Nephron (organoid): ENCODE measurements around the gene CELF2.
A peak's percentile ranks its signal among the peaks of the same experiment; 100 is the strongest.

Experiments
- H3K27ac Mint-ChIP-seq, 3 experiments: 2 replicates each; pipeline ENCODE4 v1.8.0; 2020; ENCODE audit warnings: mixed read lengths in 3 of 3, mild to moderate bottlenecking in 2 of 3, moderate library complexity in 1 of 3
- H3K27me3 Mint-ChIP-seq: 2 replicates; pipeline ENCODE4 v1.8.0; 2021; ENCODE audit warnings: low read depth, mild to moderate bottlenecking, moderate library complexity, mixed read lengths
- H3K36me3 Mint-ChIP-seq: 2 replicates; pipeline ENCODE4 v1.8.0; 2020; ENCODE audit warnings: low read depth, mixed read lengths
- H3K4me1 Mint-ChIP-seq: 2 replicates; pipeline ENCODE4 v1.8.0; 2020; ENCODE audit warnings: mixed read lengths
- H3K4me3 Mint-ChIP-seq, 3 experiments: 2 replicates each; pipeline ENCODE4 v1.8.0; 2020; ENCODE audit warnings: mild to moderate bottlenecking in 3 of 3, mixed read lengths in 3 of 3, moderate library complexity in 2 of 3
- H3K9me3 Mint-ChIP-seq: 2 replicates; pipeline ENCODE4 v1.8.0; 2020; ENCODE audit warnings: mixed read lengths
- TF ChIP-seq, protein P1 (sequence below), 3 experiments: fragments of 200-600 bp; sonication (generic); IDR thresholded peaks; one replicate each; pipeline ENCODE4 v1.5.0; 2021; ENCODE audit warnings: antibody characterized with exemption in 3 of 3; ENCODE audit not compliant: unreplicated experiment in 3 of 3

The CELF2 gene

DNA sequence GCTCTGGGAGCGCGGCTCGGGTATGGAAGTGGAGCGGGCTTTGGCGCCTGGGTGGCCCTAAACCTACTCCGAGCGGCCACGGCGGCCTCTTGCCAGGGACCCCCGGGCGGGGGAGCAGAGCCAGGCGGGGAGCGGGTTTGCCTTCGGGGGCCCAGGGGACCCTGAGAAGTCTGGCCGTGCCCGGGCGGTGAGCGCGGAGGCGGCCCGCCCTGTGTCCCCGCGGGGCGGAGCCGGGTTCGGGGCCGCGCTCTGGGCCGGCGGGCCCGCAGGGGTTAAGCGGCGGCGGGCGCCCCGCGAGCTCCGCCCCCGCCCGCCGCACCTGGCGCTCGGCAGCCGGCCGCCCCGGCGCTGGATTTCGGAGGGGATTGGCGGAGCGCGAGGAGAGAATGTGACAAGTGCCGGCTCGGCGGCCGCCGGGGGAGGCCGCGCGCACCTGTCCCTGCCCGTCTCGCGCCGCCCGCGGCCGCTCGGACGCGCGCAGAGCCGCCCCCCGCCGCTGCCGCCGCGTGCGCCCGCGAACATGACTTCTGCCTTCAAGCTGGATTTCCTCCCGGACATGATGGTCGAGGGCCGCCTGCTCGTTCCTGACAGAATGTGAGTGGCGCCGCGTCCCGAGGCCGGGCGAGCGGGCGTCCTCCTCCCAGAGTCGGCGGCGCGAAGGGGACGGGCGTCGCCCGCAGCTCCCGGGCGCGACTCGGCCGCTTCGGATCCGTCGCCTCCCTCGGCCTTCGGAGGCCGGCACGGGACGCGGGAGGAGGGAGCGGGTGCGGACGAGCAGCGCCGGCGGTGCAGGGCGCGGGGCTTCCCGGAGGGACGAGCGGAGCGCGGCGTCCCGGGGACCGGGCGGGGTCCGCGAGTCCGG, at the start of gene CELF2:
TSS of gene CELF2 (plus strand) at position 303 of the 862 bp plus-strand sequence. CDS start at position 521, 218 bp downstream.
- peak within 1 kb of the TSS; percentile 83 to 91 (median 86) for H3K4me3 Mint-ChIP-seq
- peak within 1 kb of the TSS; percentile 69 to 74 (median 73) for H3K27ac Mint-ChIP-seq
- peaks cover 34% of the 10 kb centered on the region for H3K4me1 Mint-ChIP-seq
- H3K36me3 Mint-ChIP-seq = no peaks in the 10 kb centered on the region
- TF ChIP-seq, protein P1, sequence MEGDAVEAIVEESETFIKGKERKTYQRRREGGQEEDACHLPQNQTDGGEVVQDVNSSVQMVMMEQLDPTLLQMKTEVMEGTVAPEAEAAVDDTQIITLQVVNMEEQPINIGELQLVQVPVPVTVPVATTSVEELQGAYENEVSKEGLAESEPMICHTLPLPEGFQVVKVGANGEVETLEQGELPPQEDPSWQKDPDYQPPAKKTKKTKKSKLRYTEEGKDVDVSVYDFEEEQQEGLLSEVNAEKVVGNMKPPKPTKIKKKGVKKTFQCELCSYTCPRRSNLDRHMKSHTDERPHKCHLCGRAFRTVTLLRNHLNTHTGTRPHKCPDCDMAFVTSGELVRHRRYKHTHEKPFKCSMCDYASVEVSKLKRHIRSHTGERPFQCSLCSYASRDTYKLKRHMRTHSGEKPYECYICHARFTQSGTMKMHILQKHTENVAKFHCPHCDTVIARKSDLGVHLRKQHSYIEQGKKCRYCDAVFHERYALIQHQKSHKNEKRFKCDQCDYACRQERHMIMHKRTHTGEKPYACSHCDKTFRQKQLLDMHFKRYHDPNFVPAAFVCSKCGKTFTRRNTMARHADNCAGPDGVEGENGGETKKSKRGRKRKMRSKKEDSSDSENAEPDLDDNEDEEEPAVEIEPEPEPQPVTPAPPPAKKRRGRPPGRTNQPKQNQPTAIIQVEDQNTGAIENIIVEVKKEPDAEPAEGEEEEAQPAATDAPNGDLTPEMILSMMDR (IDR thresholded peaks at IDR 0.05; ENCODE audit: unreplicated experiment in 3 of 3) = no peak
- peaks cover 62% of the 10 kb centered on the region for H3K27me3 Mint-ChIP-seq
- no peaks in the 10 kb centered on the region for H3K9me3 Mint-ChIP-seq

DNA sequence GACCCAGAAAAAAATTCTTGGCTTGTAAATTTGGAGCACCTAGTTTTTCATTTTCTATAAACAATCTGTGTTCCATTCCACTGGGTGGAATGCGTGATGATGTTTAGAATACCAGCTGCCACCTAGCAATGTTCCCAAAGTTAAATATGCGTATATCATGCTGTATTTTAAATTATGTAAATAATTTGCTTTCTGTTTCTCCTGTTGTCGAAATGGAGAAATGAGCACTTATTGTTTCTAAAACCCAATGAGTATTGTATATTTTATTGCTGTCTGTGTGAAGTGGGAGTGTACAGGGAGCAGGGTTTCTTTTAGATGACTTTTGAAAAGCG, 49.4 kb upstream of the CELF2 start:
- peaks cover 7% of the 10 kb centered on the region for H3K27me3 Mint-ChIP-seq
- H3K9me3 Mint-ChIP-seq = no peaks in the 10 kb centered on the region
- TF ChIP-seq, protein P1 (IDR thresholded peaks at IDR 0.05; ENCODE audit: unreplicated experiment in 3 of 3) = no peak
- no peak overlapping the region for H3K4me3 Mint-ChIP-seq
- H3K27ac Mint-ChIP-seq = peak overlapping the region in 1 of 3 experiments; percentile 82
- peaks cover 33% of the 10 kb centered on the region for H3K4me1 Mint-ChIP-seq
- no peaks in the 10 kb centered on the region for H3K36me3 Mint-ChIP-seq

DNA sequence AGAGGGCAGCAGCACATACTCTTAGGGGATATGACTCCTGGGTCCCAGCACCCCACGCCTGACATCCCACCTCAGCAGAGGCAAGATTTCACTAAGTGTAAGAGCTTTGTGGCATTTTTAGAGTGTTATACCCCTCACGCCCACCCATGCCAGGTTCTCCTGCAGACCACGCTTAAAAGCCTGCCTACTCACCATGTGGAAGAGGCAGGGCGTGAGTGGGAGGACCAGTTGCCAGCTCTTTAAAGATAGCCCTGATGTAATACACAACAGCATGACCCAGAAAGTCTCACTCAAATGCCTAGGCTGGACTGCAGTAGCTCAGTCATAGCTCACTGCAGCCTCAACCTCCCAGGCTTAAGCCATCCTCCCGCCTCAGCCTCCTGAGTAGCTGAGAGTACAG, 44.4 kb upstream of the CELF2 start:
- Mint-ChIP-seq H3K9me3 (peaks cover 4% of the 10 kb centered on the region), H3K27me3 (peaks cover 16% of the 10 kb centered on the region), H3K4me3 (no peak overlapping the region), H3K27ac (no peak overlapping the region), H3K36me3 (no peaks in the 10 kb centered on the region), H3K4me1 (peaks cover 7% of the 10 kb centered on the region)
- TF ChIP-seq, protein P1 (IDR thresholded peaks at IDR 0.05; ENCODE audit: unreplicated experiment in 3 of 3) = no peak

DNA sequence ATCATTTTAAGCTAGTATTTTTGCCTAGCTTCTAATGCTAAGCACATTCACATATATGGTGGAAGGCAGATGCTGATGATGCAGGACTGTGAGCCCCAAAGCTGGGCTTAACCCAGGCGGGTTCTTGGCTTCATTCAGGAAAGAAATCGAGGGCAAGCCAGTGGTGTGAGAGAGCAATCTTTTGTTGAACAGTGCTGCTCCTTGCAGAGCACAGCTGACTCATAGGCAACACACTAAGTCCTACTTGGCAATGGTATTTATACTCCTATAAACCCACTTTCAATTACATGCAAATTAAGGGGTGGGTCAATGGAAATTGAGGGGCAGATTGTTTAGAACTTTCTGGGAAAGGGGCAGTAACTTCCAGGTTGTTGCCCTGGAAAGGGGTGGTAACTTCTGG, 42.0 kb upstream of the CELF2 start:
- TF ChIP-seq, protein P1 (IDR thresholded peaks at IDR 0.05; ENCODE audit: unreplicated experiment in 3 of 3) = no peak
- Mint-ChIP-seq H3K27me3 (peaks cover 16% of the 10 kb centered on the region), H3K9me3 (peaks cover 4% of the 10 kb centered on the region), H3K4me3 (no peak overlapping the region), H3K27ac (no peak overlapping the region), H3K4me1 (no peaks in the 10 kb centered on the region), H3K36me3 (no peaks in the 10 kb centered on the region)

DNA sequence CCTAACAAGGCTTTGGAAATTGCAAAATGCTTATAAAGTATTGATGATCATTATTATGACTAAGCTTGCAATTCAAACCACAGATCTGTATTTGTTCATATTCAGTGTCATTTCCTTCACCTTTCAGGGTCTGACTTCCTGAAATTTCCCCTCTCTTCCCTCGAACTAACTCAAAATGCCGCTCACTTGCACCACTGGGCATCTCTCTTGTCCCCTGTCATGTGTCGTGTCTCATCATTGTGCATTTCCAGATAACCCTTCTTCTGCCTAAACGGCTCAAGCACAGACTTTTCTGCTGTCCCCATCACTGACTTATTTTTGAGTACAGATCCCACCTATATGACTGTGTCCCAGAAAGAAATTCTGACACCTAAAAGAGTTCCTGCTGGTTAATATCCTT, 41.0 kb upstream of the CELF2 start:
- Mint-ChIP-seq H3K4me3 (no peak overlapping the region), H3K27me3 (peaks cover 22% of the 10 kb centered on the region), H3K9me3 (peaks cover 4% of the 10 kb centered on the region), H3K27ac (no peak overlapping the region), H3K4me1 (no peaks in the 10 kb centered on the region), H3K36me3 (no peaks in the 10 kb centered on the region)
- TF ChIP-seq, protein P1 (IDR thresholded peaks at IDR 0.05; ENCODE audit: unreplicated experiment in 3 of 3) = no peak
